Activated B cell treated with CpG ODN at 0.5 μM for 24 hours (primary cell): ENCODE data around the gene ODAD2. TPM values are rescaled to one million over a fixed set of nuclear protein-coding genes. Genes with fewer than 3 reads are reported as not detected.

ENCODE experiments used
- ATAC-seq: fragments of 200-7000 bp; cut with Tn5 transposase; one replicate; pipeline ENCODE4 v1.10.0; 2021; ENCODE audit warnings: low read depth, mild to moderate bottlenecking, moderate library complexity
- CTCF ChIA-PET: fragments of 350-600 bp; sonication (Branson Sonifier 250); formaldehyde crosslinking; loops from one replicate; lab custom pipeline; 2021; ENCODE audit warnings: antibody characterized with exemption; lab: Charles Lee
- POLR2A ChIA-PET: fragments of 350-600 bp; sonication (Branson Sonifier 250); formaldehyde crosslinking; loops from one replicate; lab custom pipeline; 2021; ENCODE audit warnings: antibody characterized with exemption; lab: Charles Lee
- DNase-seq: peaks from one replicate; pipeline ENCODE4 v3.0.0; 2022
- H3K27ac Mint-ChIP-seq: one replicate; pipeline ENCODE4 v1.8.0; 2020; ENCODE audit warnings: mixed read lengths
- H3K27me3 Mint-ChIP-seq: one replicate; pipeline ENCODE4 v1.8.0; 2021; ENCODE audit warnings: mixed read lengths
- H3K36me3 Mint-ChIP-seq: one replicate; pipeline ENCODE4 v1.8.0; 2021; ENCODE audit warnings: low read depth, mixed read lengths
- H3K4me1 Mint-ChIP-seq: one replicate; pipeline ENCODE4 v1.8.0; 2021; ENCODE audit warnings: mixed read lengths
- H3K4me3 Mint-ChIP-seq: one replicate; pipeline ENCODE4 v1.8.0; 2020; ENCODE audit warnings: mild to moderate bottlenecking, mixed read lengths
- H3K9me3 Mint-ChIP-seq: one replicate; pipeline ENCODE4 v1.8.0; 2020; ENCODE audit warnings: mixed read lengths
- intact Hi-C: fragments of 100-400 bp; cut with micrococcal nuclease; formaldehyde crosslinking; loops from one replicate; pipeline ENCODE4 v1.15.1; 2024
- total RNA-seq: library from RNA; stranded (reverse); gene quantifications from 2 replicates; pipeline ENCODE4 v1.2.3, GENCODE V29; 2022
- TF ChIP-seq, protein P1 (sequence below): fragments of 200-600 bp; IDR thresholded peaks from one replicate; pipeline ENCODE4 v1.8.0; 2022; ENCODE audit warnings: antibody characterized with exemption, mild to moderate bottlenecking

ODAD2 gene
- total RNA-seq, 1 donor from 2014 or later: not detected

GRCh38 chr10:27878281-27878680 is 120.6 kb downstream of the ODAD2 start:
- ChIA-PET POLR2A (no interaction called here), CTCF (no interaction called here)
- ATAC-seq (no peak), DNase-seq (no peak)
- Mint-ChIP-seq H3K27ac (no peak overlapping the region), H3K9me3 (no peaks in the 10 kb centered on the region), H3K4me1 (no peaks in the 10 kb centered on the region), H3K36me3 (no peaks in the 10 kb centered on the region), H3K27me3 (no peaks in the 10 kb centered on the region), H3K4me3 (no peak overlapping the region)
- intact Hi-C loops: no loop called here
- TF ChIP-seq, protein P1, sequence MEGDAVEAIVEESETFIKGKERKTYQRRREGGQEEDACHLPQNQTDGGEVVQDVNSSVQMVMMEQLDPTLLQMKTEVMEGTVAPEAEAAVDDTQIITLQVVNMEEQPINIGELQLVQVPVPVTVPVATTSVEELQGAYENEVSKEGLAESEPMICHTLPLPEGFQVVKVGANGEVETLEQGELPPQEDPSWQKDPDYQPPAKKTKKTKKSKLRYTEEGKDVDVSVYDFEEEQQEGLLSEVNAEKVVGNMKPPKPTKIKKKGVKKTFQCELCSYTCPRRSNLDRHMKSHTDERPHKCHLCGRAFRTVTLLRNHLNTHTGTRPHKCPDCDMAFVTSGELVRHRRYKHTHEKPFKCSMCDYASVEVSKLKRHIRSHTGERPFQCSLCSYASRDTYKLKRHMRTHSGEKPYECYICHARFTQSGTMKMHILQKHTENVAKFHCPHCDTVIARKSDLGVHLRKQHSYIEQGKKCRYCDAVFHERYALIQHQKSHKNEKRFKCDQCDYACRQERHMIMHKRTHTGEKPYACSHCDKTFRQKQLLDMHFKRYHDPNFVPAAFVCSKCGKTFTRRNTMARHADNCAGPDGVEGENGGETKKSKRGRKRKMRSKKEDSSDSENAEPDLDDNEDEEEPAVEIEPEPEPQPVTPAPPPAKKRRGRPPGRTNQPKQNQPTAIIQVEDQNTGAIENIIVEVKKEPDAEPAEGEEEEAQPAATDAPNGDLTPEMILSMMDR: no peak

DNA sequence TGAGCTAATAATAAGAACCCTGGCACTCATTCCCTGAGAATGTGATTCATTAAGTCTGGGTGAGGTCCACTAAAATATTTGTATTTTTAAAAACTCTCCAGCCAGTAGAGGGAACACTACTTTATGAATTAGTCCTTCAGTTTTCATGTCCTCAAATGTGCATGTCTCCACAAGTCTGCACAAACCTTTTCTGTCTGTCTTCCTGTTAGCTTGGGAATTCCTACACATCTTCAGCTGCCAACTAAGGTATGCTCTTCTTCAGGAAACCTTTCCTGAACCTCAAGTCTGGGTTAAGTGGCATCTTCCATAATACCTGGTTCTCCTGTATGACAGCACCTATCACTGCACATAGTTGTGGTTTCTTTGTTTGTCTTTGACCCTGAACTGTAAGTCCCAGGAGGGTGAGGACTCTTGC is 133.7 kb downstream of the ODAD2 start:
- POLR2A ChIA-PET: no interaction called here

GRCh38 chr10:27861781-27862180 is 137.1 kb downstream of the ODAD2 start:
- no peaks in the 10 kb centered on the region for H3K27me3 Mint-ChIP-seq
- H3K9me3 Mint-ChIP-seq: no peaks in the 10 kb centered on the region
- no peak overlapping the region for H3K27ac Mint-ChIP-seq
- CTCF ChIA-PET: no interaction called here
- POLR2A ChIA-PET: no interaction called here
- DNase-seq: no peak
- intact Hi-C loops: no loop called here
- no peaks in the 10 kb centered on the region for H3K36me3 Mint-ChIP-seq
- H3K4me1 Mint-ChIP-seq: no peaks in the 10 kb centered on the region
- TF ChIP-seq, protein P1: no peak
- no peak overlapping the region for H3K4me3 Mint-ChIP-seq
- ATAC-seq: no peak

More for the DNA sequence above, 133.7 kb downstream of the ODAD2 start:
- Mint-ChIP-seq H3K27ac (no peak overlapping the region), H3K4me1 (no peaks in the 10 kb centered on the region), H3K9me3 (peaks cover 5% of the 10 kb centered on the region), H3K4me3 (no peak overlapping the region), H3K36me3 (no peaks in the 10 kb centered on the region), H3K27me3 (no peaks in the 10 kb centered on the region)
- CTCF ChIA-PET: no interaction called here
- ATAC-seq: no peak
- TF ChIP-seq, protein P1: no peak
- no peak for DNase-seq
- intact Hi-C loops: no loop called here

GRCh38 chr10:27857616-27858015 is 141.3 kb downstream of the ODAD2 start:
- intact Hi-C loops: no loop called here

GRCh38 chr10:27844223-27844622 is 154.7 kb downstream of the ODAD2 start:
- CTCF ChIA-PET: no interaction called here

More at GRCh38 chr10:27857616-27858015, 141.3 kb downstream of the ODAD2 start:
- no peak for ATAC-seq
- CTCF ChIA-PET: no interaction called here
- Mint-ChIP-seq H3K4me1 (no peaks in the 10 kb centered on the region), H3K27me3 (no peaks in the 10 kb centered on the region), H3K36me3 (no peaks in the 10 kb centered on the region), H3K9me3 (no peaks in the 10 kb centered on the region), H3K27ac (no peak overlapping the region), H3K4me3 (no peak overlapping the region)
- POLR2A ChIA-PET: no interaction called here
- DNase-seq: no peak
- TF ChIP-seq, protein P1: no peak

More at GRCh38 chr10:27844223-27844622, 154.7 kb downstream of the ODAD2 start:
- Mint-ChIP-seq H3K27me3 (peaks cover 2% of the 10 kb centered on the region), H3K9me3 (peaks cover 2% of the 10 kb centered on the region), H3K4me3 (no peak overlapping the region), H3K4me1 (no peaks in the 10 kb centered on the region), H3K36me3 (no peaks in the 10 kb centered on the region), H3K27ac (no peak overlapping the region)
- no peak for DNase-seq
- TF ChIP-seq, protein P1: no peak
- ATAC-seq: no peak
- intact Hi-C loops: no loop called here
- POLR2A ChIA-PET: no interaction called here
